SU-DHL-6 (cell line): Measurements from ENCODE around the gene PPP1CB.

Source experiments
- EZH2phosphoT487 ChIP-seq: fragments of 200-600 bp; sonication (generic), shearing (Covaris generic); conservative IDR thresholded peaks from 2 replicates; pipeline ENCODE4 v1.6.1; 2018; ENCODE audit warnings: mild to moderate bottlenecking, antibody characterized with exemption, low read length, moderate library complexity, mixed read lengths
- TF ChIP-seq, protein P1 (sequence below): fragments of 200-600 bp; sonication (generic); IDR thresholded peaks from one replicate; pipeline ENCODE4 v1.5.1; 2017; ENCODE audit warnings: antibody characterized with exemption, mild to moderate bottlenecking, low read length, moderate library complexity; ENCODE audit not compliant: insufficient read depth, poor library complexity, severe bottlenecking

DNA sequence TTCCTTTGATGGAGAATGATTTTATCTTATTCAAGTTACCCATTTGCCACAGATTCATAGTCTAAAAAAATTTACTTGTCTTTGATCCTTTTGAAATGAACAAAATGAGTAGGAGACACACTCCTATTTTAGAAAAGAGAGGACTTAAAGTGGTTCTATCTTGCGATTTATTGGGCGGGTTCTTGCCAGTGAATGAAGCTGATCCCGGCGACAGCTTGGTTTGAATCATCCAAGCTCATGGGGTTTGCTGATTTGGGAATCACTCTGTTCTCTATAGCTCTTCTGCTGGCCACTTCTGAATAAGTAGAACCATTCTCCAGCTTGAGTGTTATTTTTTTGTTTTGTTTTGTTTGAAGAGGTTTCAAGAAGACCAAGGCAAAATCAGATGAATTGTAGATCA lies 25.5 kb upstream of the PPP1CB start:
- TF ChIP-seq, protein P1, sequence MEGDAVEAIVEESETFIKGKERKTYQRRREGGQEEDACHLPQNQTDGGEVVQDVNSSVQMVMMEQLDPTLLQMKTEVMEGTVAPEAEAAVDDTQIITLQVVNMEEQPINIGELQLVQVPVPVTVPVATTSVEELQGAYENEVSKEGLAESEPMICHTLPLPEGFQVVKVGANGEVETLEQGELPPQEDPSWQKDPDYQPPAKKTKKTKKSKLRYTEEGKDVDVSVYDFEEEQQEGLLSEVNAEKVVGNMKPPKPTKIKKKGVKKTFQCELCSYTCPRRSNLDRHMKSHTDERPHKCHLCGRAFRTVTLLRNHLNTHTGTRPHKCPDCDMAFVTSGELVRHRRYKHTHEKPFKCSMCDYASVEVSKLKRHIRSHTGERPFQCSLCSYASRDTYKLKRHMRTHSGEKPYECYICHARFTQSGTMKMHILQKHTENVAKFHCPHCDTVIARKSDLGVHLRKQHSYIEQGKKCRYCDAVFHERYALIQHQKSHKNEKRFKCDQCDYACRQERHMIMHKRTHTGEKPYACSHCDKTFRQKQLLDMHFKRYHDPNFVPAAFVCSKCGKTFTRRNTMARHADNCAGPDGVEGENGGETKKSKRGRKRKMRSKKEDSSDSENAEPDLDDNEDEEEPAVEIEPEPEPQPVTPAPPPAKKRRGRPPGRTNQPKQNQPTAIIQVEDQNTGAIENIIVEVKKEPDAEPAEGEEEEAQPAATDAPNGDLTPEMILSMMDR, result no peak
- TF ChIP-seq EZH2phosphoT487, result no peak
